Kidney (tissue), 14 donors: ENCODE data around the gene FFAR1. TPM values are rescaled to one million over a fixed set of nuclear protein-coding genes. Genes with fewer than 3 reads are reported as not detected.

Source experiments
- DNase-seq, 5 donors: peaks; one replicate each; pipeline ENCODE4 v3.0.0-alpha.2; 2013 to 2020
- FAIRE-seq: peaks from 2 replicates; lab custom pipeline; 2012; peaks lifted over from hg19 to GRCh38; lab: Jason Lieb, UNC
- H3K27ac ChIP-seq, 2 donors: one replicate each; pipeline ENCODE4 v1.7.0; 2013; ENCODE audit warnings: low read depth in 2 of 2, low read length in 2 of 2, inconsistent platforms in 1 of 2
- H3K27me3 ChIP-seq: one replicate; pipeline ENCODE4 v1.7.1; 2013; ENCODE audit warnings: low read length, inconsistent platforms; ENCODE audit not compliant: control insufficient read depth, insufficient read depth
- H3K36me3 ChIP-seq, 3 donors: one replicate each; pipeline versions ENCODE4 v1.7.0 to v1.7.1; 2013; ENCODE audit warnings: low read length in 3 of 3, control low read depth in 1 of 3, inconsistent platforms in 1 of 3; ENCODE audit not compliant: insufficient read depth in 3 of 3, control insufficient read depth in 2 of 3
- H3K4me1 ChIP-seq, 3 donors: one replicate each; pipeline versions ENCODE4 v1.7.0 to v1.7.1; 2013; ENCODE audit warnings: low read length in 3 of 3, inconsistent platforms in 1 of 3, low read depth in 1 of 3; ENCODE audit not compliant: control insufficient read depth in 2 of 3, insufficient read depth in 2 of 3
- H3K4me3 ChIP-seq, 3 donors: one replicate each; pipeline versions ENCODE4 v1.7.0 to v1.8.1; 2013; ENCODE audit warnings: low read length in 3 of 3, control low read depth in 1 of 3, inconsistent platforms in 1 of 3
- H3K9ac ChIP-seq, 3 donors: one replicate each; pipeline versions ENCODE4 v1.7.0 to v1.7.1; 2013; ENCODE audit warnings: low read length in 3 of 3, control low read depth in 1 of 3, inconsistent platforms in 1 of 3
- H3K9me3 ChIP-seq, 3 donors: one replicate each; pipeline versions ENCODE4 v1.7.0 to v1.7.1; 2013; ENCODE audit warnings: low read length in 3 of 3, control low read depth in 1 of 3, inconsistent platforms in 1 of 3; ENCODE audit not compliant: control insufficient read depth in 2 of 3, insufficient read depth in 1 of 3
- CTCF ChIP-seq: IDR thresholded peaks from 3 replicates; pipeline ENCODE4 v1.5.1; 2012; ENCODE audit warnings: mild to moderate bottlenecking, moderate library complexity, borderline replicate concordance; ENCODE audit not compliant: insufficient read depth; ENCODE audit errors: extremely low read depth
- intact Hi-C: fragments of 100-400 bp; cut with DNase I; formaldehyde crosslinking; loops from one replicate; pipeline ENCODE4 v1.11.1; 2022
- polyA plus RNA-seq: library from polyadenylated mRNA; stranded (reverse); fragments of 350-450 nt; fragmentation: Illumina TruSeq; extraction: RNeasy Lipid Tissue Mini Kit (QIAGEN cat#74804); gene quantifications from one replicate; pipeline ENCODE4 v1.2.3, GENCODE V29; 2014; ENCODE audit warnings: low read depth, low replicate concordance; ENCODE audit not compliant: insufficient read depth
- total RNA-seq: library from RNA; stranded (reverse); fragmentation: NEBNext Ultra II Directional; extraction: Animal tissue kit (Norgen Biotek cat#: 25700); gene quantifications from one replicate; pipeline ENCODE4 v1.2.1, GENCODE V29; 2021
- donor health status: control.
- donor health status: control.
- donor health status: control.
- donor health status: control.
- donor health status: control.
- donor health status: DM: yes; HTN: yes; CAD: no.
- donor health status: Normal renal cell carcinoma (clear cell type).

The FFAR1 gene
- total and polyA plus RNA-seq, 2 donors from 2014 or later: not detected

- no peak for FAIRE-seq
- TF ChIP-seq CTCF: no peak
Measured at GRCh38 chr19:35348911-35349611, 1.4 kb downstream of the FFAR1 start.

GRCh38 chr19:35349614-35350521 is 2.2 kb downstream of the FFAR1 start:
- no peaks in the 10 kb centered on the region for H3K27me3 ChIP-seq
- H3K4me3 ChIP-seq: no peak overlapping the region
- TF ChIP-seq CTCF: no peak
- no peaks in the 10 kb centered on the region for H3K36me3 ChIP-seq
- peaks cover 0 to 2% (median 0%) of the 10 kb centered on the region in 3 donors for H3K4me1 ChIP-seq
- no peaks in the 10 kb centered on the region for H3K9me3 ChIP-seq
- DNase-seq: peak in 2 of 5 donors; percentile 56 to 66
- H3K9ac ChIP-seq: no peak overlapping the region
- no peak for FAIRE-seq
- H3K27ac ChIP-seq: no peak overlapping the region
- intact Hi-C loops: loop anchor here (10.0 kb wide), 1 partner anchor 115 kb away; no protein-coding TSS in a partner anchor

More at GRCh38 chr19:35348911-35349611, 1.4 kb downstream of the FFAR1 start:
- Histone ChIP-seq H3K4me3 (no peak overlapping the region), H3K9me3 (no peaks in the 10 kb centered on the region), H3K4me1 (peaks cover 0 to 2% (median 0%) of the 10 kb centered on the region in 3 donors), H3K27me3 (no peaks in the 10 kb centered on the region), H3K36me3 (no peaks in the 10 kb centered on the region), H3K27ac (no peak overlapping the region), H3K9ac (no peak overlapping the region)
- peak in 2 of 5 donors; percentile 41 to 59 for DNase-seq
- intact Hi-C loops: no loop called here

- peak; percentile 65 to 84 (median 80) for DNase-seq
Measured at GRCh38 chr19:35350591-35350990, 2.9 kb downstream of the FFAR1 start.

More at GRCh38 chr19:35350591-35350990, 2.9 kb downstream of the FFAR1 start:
- Histone ChIP-seq H3K27ac (no peak overlapping the region), H3K9ac (no peak overlapping the region), H3K27me3 (no peaks in the 10 kb centered on the region), H3K4me3 (no peak overlapping the region), H3K4me1 (peaks cover 0 to 2% (median 0%) of the 10 kb centered on the region in 3 donors), H3K9me3 (no peaks in the 10 kb centered on the region), H3K36me3 (no peaks in the 10 kb centered on the region)
- intact Hi-C loops: loop anchor here (10.0 kb wide), 1 partner anchor 114 kb away; no protein-coding TSS in a partner anchor
- TF ChIP-seq CTCF: no peak
- FAIRE-seq: no peak
